Uterus (tissue), 2 donors: ENCODE data around the gene NYAP1.

Experiments used
- CTCF ChIP-seq, 4 experiments: fragments of 200-600 bp in 2 of 4; fragments of 450-650 bp in 2 of 4; sonication (generic) in 2 of 4; IDR thresholded peaks; one replicate each; pipeline ENCODE4 v1.5.1; 2016 to 2019; ENCODE audit warnings: antibody characterized with exemption in 4 of 4, mild to moderate bottlenecking in 2 of 4, moderate library complexity in 1 of 4
- POLR2A ChIP-seq, 2 donors: fragments of 450-650 bp; IDR thresholded peaks; one replicate each; pipeline ENCODE4 v1.6.1; 2016; ENCODE audit warnings: antibody characterized with exemption in 2 of 2, mild to moderate bottlenecking in 1 of 2, moderate library complexity in 1 of 2

GRCh38 chr7:100519580-100519979 is 35.9 kb downstream of the NYAP1 start:
- TF ChIP-seq CTCF (IDR thresholded peaks at IDR 0.05) (no peak), POLR2A (IDR thresholded peaks at IDR 0.05) (no peak)
